Ovary (tissue), 9 donors: Measurements from ENCODE around the gene PSMB1. TPM values are rescaled to one million over a fixed set of nuclear protein-coding genes. Genes with fewer than 3 reads are reported as not detected.
"Not testable (repeated sequence)": the region's sequence is repeated elsewhere in the genome, so short reads cannot be mapped to it uniquely, and the experiment has no call there.

Experiments used
- DNase-seq, 5 donors: peaks; one replicate each; pipeline ENCODE4 v3.0.0-alpha.2; 2019 to 2020
- H3K27ac ChIP-seq, 2 donors: fragments of 200-600 bp; one replicate each; pipeline versions ENCODE4 v1.5.1 to v1.8.0; 2019 to 2022
- H3K27me3 ChIP-seq: fragments of 200-600 bp; one replicate; pipeline ENCODE4 v1.8.0; 2022
- H3K36me3 ChIP-seq: fragments of 200-600 bp; sonication (generic); one replicate; pipeline ENCODE4 v1.5.1; 2019
- H3K4me1 ChIP-seq: one replicate; pipeline ENCODE4 v1.8.1; 2013; ENCODE audit warnings: mild to moderate bottlenecking, moderate library complexity; ENCODE audit not compliant: insufficient read depth
- H3K4me3 ChIP-seq: fragments of 200-600 bp; sonication (generic); one replicate; pipeline ENCODE4 v1.5.1; 2017
- H3K9me3 ChIP-seq, 2 donors: fragments of 200-600 bp in 1 of 2; sonication (generic) in 1 of 2; one replicate each; pipeline versions ENCODE4 v1.5.1 to v1.8.1; 2013 to 2019; ENCODE audit warnings: mild to moderate bottlenecking in 1 of 2, moderate library complexity in 1 of 2
- EP300 ChIP-seq: sonication (generic); formaldehyde crosslinking; IDR thresholded peaks from one replicate; pipeline ENCODE4 v1.6.1; 2017; ENCODE audit warnings: antibody characterized with exemption
- POLR2A ChIP-seq: fragments of 450-650 bp; IDR thresholded peaks from one replicate; pipeline ENCODE4 v1.6.1; 2017; ENCODE audit warnings: antibody characterized with exemption, mild to moderate bottlenecking, moderate library complexity
- WGBS, 3 donors: extraction: QIAGEN DNeasy Blood & Tissue Kit in 1 of 3; methylation state at CpG; one replicate each; pipeline versions ENCODE4 v1.1.5 to v1.1.7; 2013 to 2017; 5-methylcytosine and 5-hydroxymethylcytosine counted together
- intact Hi-C, 4 donors: fragments of 100-400 bp; cut with DNase I; formaldehyde crosslinking; loops; one replicate each; pipeline versions ENCODE4 v1.11.0 to v1.15.1; 2022 to 2023
- polyA plus RNA-seq, 2 donors: library from polyadenylated mRNA; stranded (reverse); fragments of 200-250 nt in 1 of 2; fragments of 350-450 nt in 1 of 2; fragmentation: Illumina TruSeq in 1 of 2; extraction: RNeasy Lipid Tissue Mini Kit (QIAGEN cat#74804) in 1 of 2; gene quantifications; one replicate each; pipeline ENCODE4 v1.2.3, GENCODE V29; 2013 to 2014
- total RNA-seq, 7 donors: library from RNA; depleted of rRNA in 2 of 7; stranded (reverse); fragments of >200 nt in 2 of 7; fragmentation: NEBNext Ultra II Directional in 3 of 7; extraction: Animal tissue kit (Norgen Biotek cat#: 25700) in 3 of 7; gene quantifications; one replicate each; pipeline versions ENCODE4 v1.1.0 to v1.2.4, GENCODE V29; 2016 to 2023
- TF ChIP-seq, protein P1 (sequence below), 3 donors: fragments of 450-650 bp in 2 of 3; fragments of 200-600 bp in 1 of 3; IDR thresholded peaks; one replicate each; pipeline versions ENCODE4 v1.5.1 to v1.8.0; 2016 to 2022; ENCODE audit warnings: antibody characterized with exemption in 3 of 3, mild to moderate bottlenecking in 1 of 3
- donor health status: DM: no; HTN: no; CAD: no; lungs with moderate emphysema.
- donor health status: DM: no; HTN: no; CAD: no.
- donor health status: Bipolar disorder and iron deficiency.
- donor health status: DM: yes; HTN: yes; CAD: no.
- donor health status: DM: no; HTN: no; CAD: no.
- donor health status: DM: yes; HTN: yes; CAD: no.

The PSMB1 gene
- total and polyA plus RNA-seq, 9 donors = 110 to 211 (median 127) TPM

DNA sequence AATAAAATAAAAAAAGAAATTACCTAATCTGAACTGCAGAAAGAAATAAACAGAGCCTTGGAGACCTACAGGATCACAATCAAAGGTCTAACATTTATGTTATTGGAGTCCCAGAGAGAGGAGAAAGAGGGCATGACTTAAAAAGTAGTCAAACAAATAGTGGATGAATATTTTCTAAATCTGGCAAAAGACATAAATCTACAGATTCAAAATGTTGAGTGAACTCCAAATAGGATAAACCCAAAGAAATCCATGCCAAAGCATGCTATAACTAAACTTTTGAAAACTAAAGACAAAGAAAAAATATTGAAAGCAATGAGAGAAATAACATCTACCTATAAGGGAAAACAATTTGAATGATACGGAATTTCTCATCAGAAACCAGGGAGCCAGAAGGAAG, 38.2 kb downstream of the PSMB1 start:
- DNase-seq = no peak
- H3K4me1 ChIP-seq = no peaks in the 10 kb centered on the region

DNA sequence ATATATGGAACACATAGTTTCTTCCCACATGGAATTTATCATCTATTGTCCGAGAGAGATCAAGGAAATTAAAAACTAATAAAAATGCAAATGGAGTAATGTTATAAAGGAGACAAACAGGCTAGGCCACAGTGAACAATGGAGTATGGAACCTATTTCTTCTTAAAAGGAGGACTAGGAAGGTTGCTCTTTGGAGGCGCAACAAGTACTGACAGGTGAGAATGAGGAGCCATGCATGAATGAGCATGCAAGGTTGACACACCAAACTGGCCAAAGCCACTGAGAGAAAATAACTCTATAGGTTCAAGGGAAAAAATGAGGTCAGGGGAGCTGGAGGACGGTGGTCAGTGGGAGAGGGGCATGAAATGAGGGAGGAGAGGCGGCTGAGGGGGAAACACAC, 40.9 kb downstream of the PSMB1 start:
- peaks cover 0 to 4% of the 10 kb centered on the region in 2 donors for H3K9me3 ChIP-seq
- intact Hi-C loops = no loop called here

More for the DNA sequence above, 38.2 kb downstream of the PSMB1 start:
- Histone ChIP-seq H3K4me3 (no peak overlapping the region), H3K27ac (no peak overlapping the region), H3K36me3 (no peaks in the 10 kb centered on the region), H3K9me3 (peaks cover 0 to 4% of the 10 kb centered on the region in 2 donors), H3K27me3 (no peaks in the 10 kb centered on the region)
- TF ChIP-seq, protein P1, sequence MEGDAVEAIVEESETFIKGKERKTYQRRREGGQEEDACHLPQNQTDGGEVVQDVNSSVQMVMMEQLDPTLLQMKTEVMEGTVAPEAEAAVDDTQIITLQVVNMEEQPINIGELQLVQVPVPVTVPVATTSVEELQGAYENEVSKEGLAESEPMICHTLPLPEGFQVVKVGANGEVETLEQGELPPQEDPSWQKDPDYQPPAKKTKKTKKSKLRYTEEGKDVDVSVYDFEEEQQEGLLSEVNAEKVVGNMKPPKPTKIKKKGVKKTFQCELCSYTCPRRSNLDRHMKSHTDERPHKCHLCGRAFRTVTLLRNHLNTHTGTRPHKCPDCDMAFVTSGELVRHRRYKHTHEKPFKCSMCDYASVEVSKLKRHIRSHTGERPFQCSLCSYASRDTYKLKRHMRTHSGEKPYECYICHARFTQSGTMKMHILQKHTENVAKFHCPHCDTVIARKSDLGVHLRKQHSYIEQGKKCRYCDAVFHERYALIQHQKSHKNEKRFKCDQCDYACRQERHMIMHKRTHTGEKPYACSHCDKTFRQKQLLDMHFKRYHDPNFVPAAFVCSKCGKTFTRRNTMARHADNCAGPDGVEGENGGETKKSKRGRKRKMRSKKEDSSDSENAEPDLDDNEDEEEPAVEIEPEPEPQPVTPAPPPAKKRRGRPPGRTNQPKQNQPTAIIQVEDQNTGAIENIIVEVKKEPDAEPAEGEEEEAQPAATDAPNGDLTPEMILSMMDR (IDR thresholded peaks at IDR 0.05) = no peak
- TF ChIP-seq POLR2A (no peak), EP300 (no peak)
- 87 to 94% (median 93%) methylated on average over 1 of the region's 1 CpG for WGBS, 3 donors
- intact Hi-C loops = no loop called here

DNA sequence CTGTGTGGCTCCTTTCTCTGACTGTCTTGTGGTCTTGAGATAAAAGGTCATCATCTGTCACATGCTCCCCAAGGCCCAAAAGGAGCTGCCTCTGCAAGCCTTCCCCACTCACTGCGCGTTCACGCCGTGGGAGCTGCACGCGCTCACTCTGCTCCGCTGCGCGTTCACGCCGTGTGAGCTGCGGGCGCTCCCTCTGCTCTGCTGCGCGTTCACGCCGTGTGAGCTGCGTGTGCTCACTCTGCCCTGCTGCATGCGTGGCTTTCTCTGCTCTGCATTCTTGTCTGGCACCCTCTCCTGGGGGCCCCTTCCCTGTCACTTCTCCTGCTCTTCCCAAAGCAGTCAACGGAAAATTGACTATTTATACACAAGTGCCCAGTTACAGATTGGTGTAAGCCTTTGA, 42.5 kb downstream of the PSMB1 start:
- H3K27ac ChIP-seq = no peak overlapping the region
- TF ChIP-seq EP300 = no peak
- TF ChIP-seq, protein P1 (IDR thresholded peaks at IDR 0.05) = no peak
- peaks cover 0 to 4% of the 10 kb centered on the region in 2 donors for H3K9me3 ChIP-seq
- no peaks in the 10 kb centered on the region for H3K27me3 ChIP-seq
- H3K4me1 ChIP-seq = no peaks in the 10 kb centered on the region
- no peaks in the 10 kb centered on the region for H3K36me3 ChIP-seq
- H3K4me3 ChIP-seq = no peak overlapping the region
- no peak for DNase-seq
- intact Hi-C loops = no loop called here
- WGBS, 3 donors = 90 to 92% (median 91%) methylated on average over 20 of the region's 20 CpGs

More for the DNA sequence above, 40.9 kb downstream of the PSMB1 start:
- 82 to 85% (median 85%) methylated on average over 4 of the region's 4 CpGs for WGBS, 3 donors
- Histone ChIP-seq H3K4me3 (no peak overlapping the region), H3K27ac (no peak overlapping the region), H3K4me1 (no peaks in the 10 kb centered on the region), H3K36me3 (no peaks in the 10 kb centered on the region), H3K27me3 (no peaks in the 10 kb centered on the region)
- TF ChIP-seq POLR2A (no peak), EP300 (no peak)
- TF ChIP-seq, protein P1 (IDR thresholded peaks at IDR 0.05) = no peak
- DNase-seq = no peak

GRCh38 chr6:170509723-170510018, 43.4 kb downstream of the PSMB1 start:
- TF ChIP-seq EP300 (no peak), POLR2A (no peak)
- TF ChIP-seq, protein P1 (IDR thresholded peaks at IDR 0.05) = no peak
- 84 to 96% (median 94%) methylated on average over 3 of the region's 3 CpGs for WGBS, 3 donors
- H3K9me3 ChIP-seq = peaks cover 0 to 4% of the 10 kb centered on the region in 2 donors
- no peak overlapping the region for H3K4me3 ChIP-seq
- H3K4me1 ChIP-seq = no peaks in the 10 kb centered on the region
- H3K27ac ChIP-seq = no peak overlapping the region
- H3K27me3 ChIP-seq = no peaks in the 10 kb centered on the region
- intact Hi-C loops = loop anchor here in 1 of 4 donors (10.0 kb wide), 1 partner anchor 545 kb away; no protein-coding TSS in a partner anchor
- no peak for DNase-seq
- H3K36me3 ChIP-seq = no peaks in the 10 kb centered on the region

- not testable (repeated sequence) for H3K9me3 ChIP-seq, H3K4me1 ChIP-seq, H3K27ac ChIP-seq, H3K4me3 ChIP-seq, H3K27me3 ChIP-seq, DNase-seq, H3K36me3 ChIP-seq
- intact Hi-C loops = loop anchor here in 1 of 4 donors (10.0 kb wide), 1 partner anchor 544 kb away; no protein-coding TSS in a partner anchor
- WGBS, 3 donors = 86 to 91% (median 89%) methylated on average over 5 of the region's 5 CpGs
These were observed 44.0 kb downstream of the PSMB1 start for GRCh38 chr6:170508892-170509722.

DNA sequence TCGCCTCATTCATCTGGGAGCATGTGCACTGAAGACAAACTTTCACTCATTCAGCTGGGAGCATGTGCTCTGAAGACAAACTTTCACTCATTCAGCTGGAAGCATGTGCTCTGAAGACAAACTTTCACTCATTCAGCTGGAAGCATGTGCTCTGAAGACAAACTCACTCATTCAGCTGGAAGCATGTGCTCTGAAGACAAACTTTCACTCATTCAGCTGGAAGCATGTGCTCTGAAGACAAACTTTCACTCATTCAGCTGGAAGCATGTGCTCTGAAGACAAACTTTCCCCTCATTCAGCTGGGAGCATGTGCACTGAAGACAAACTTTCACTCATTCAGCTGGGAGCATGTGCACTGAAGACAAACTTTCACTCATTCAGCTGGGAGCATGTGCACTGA, 44.8 kb downstream of the PSMB1 start:
- not testable (repeated sequence) for H3K9me3 ChIP-seq, DNase-seq, H3K4me3 ChIP-seq, H3K27me3 ChIP-seq, H3K4me1 ChIP-seq, H3K36me3 ChIP-seq, H3K27ac ChIP-seq
- intact Hi-C loops = loop anchor here in 1 of 4 donors (10.0 kb wide), 1 partner anchor 543 kb away; no protein-coding TSS in a partner anchor
- 14 to 82% (median 50%) methylated on average over 1 of the region's 1 CpG for WGBS, 3 donors

GRCh38 chr6:170507728-170508127, 45.4 kb downstream of the PSMB1 start:
- intact Hi-C loops = loop anchor here in 1 of 4 donors (10.0 kb wide), 1 partner anchor 543 kb away; no protein-coding TSS in a partner anchor
- DNase-seq, H3K27ac ChIP-seq, H3K9me3 ChIP-seq, H3K4me3 ChIP-seq, H3K4me1 ChIP-seq, H3K27me3 ChIP-seq, H3K36me3 ChIP-seq: not testable (repeated sequence)
- WGBS, 3 donors = 69 to 83% (median 79%) methylated on average over 2 of the region's 2 CpGs
